Tibial artery (tissue), 4 donors: Measurements from ENCODE around the gene DOCK10.

Source experiments
- DNase-seq, 2 donors: peaks; one replicate each; pipeline ENCODE4 v3.0.0-alpha.2; 2019
- H3K27ac ChIP-seq, 2 donors: fragments of 200-600 bp; sonication (generic) in 1 of 2; 1 replicate in 1 of 2; 2 replicates in 1 of 2; pipeline ENCODE4 v1.5.1; 2018 to 2019; ENCODE audit warnings: mild to moderate bottlenecking in 1 of 2
- H3K27me3 ChIP-seq, 2 donors: fragments of 200-600 bp; sonication (generic) in 1 of 2; one replicate each; pipeline versions ENCODE4 v1.5.1 to v1.6.0; 2016 to 2019
- H3K36me3 ChIP-seq, 3 donors: fragments of 200-600 bp; sonication (generic) in 2 of 3; one replicate each; pipeline ENCODE4 v1.5.1; 2016 to 2019; ENCODE audit warnings: mild to moderate bottlenecking in 2 of 3
- H3K4me1 ChIP-seq, 4 donors: fragments of 200-600 bp; sonication (generic) in 2 of 4; 1 replicate in 3 of 4; 2 replicates in 1 of 4; pipeline ENCODE4 v1.5.1; 2016 to 2019
- H3K4me3 ChIP-seq, 2 donors: fragments of 200-600 bp; sonication (generic) in 1 of 2; 1 replicate in 1 of 2; 2 replicates in 1 of 2; pipeline ENCODE4 v1.5.1; 2018 to 2019; ENCODE audit warnings: mild to moderate bottlenecking in 2 of 2
- H3K9me3 ChIP-seq, 3 donors: fragments of 200-600 bp; sonication (generic) in 1 of 3; one replicate each; pipeline ENCODE4 v1.5.1; 2016 to 2019
- intact Hi-C: fragments of 100-400 bp; cut with DNase I; formaldehyde crosslinking; loops from one replicate; pipeline ENCODE4 v1.15.0; 2023; ENCODE audit warnings: low total_unique reads
- TF ChIP-seq, protein P1 (sequence below), 2 experiments: fragments of 200-600 bp in 1 of 2; fragments of 450-650 bp in 1 of 2; IDR thresholded peaks; one replicate each; pipeline ENCODE4 v1.5.1; 2017 to 2019; ENCODE audit warnings: antibody characterized with exemption in 2 of 2, mild to moderate bottlenecking in 1 of 2, moderate library complexity in 1 of 2

Gene DOCK10

DNA sequence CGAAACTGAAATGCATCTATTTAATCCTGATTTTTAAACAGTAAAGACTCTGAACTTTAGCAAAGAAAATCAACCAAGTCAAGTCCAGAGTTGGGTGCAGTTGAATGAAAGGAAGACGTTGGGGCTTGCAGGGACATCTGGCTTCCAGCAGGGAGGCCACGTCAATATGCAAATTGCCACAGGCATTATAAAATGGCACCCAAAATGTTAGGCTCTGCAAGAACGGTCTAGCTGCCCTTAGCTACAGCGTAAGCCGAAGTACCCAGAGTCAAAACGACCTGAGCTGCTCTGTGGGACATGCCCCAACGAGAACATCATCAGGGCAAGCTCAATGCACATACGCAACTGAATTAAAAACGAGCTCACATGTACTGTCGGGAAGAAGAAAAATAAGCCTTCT is 30.7 kb downstream of the DOCK10 start:
- Histone ChIP-seq H3K4me1 (no peaks in the 10 kb centered on the region), H3K27me3 (no peaks in the 10 kb centered on the region), H3K9me3 (no peaks in the 10 kb centered on the region), H3K36me3 (no peaks in the 10 kb centered on the region), H3K4me3 (no peak overlapping the region), H3K27ac (no peak overlapping the region)
- TF ChIP-seq, protein P1, sequence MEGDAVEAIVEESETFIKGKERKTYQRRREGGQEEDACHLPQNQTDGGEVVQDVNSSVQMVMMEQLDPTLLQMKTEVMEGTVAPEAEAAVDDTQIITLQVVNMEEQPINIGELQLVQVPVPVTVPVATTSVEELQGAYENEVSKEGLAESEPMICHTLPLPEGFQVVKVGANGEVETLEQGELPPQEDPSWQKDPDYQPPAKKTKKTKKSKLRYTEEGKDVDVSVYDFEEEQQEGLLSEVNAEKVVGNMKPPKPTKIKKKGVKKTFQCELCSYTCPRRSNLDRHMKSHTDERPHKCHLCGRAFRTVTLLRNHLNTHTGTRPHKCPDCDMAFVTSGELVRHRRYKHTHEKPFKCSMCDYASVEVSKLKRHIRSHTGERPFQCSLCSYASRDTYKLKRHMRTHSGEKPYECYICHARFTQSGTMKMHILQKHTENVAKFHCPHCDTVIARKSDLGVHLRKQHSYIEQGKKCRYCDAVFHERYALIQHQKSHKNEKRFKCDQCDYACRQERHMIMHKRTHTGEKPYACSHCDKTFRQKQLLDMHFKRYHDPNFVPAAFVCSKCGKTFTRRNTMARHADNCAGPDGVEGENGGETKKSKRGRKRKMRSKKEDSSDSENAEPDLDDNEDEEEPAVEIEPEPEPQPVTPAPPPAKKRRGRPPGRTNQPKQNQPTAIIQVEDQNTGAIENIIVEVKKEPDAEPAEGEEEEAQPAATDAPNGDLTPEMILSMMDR (IDR thresholded peaks at IDR 0.05): no peak
- intact Hi-C loops: no loop called here
- DNase-seq: no peak

DNA sequence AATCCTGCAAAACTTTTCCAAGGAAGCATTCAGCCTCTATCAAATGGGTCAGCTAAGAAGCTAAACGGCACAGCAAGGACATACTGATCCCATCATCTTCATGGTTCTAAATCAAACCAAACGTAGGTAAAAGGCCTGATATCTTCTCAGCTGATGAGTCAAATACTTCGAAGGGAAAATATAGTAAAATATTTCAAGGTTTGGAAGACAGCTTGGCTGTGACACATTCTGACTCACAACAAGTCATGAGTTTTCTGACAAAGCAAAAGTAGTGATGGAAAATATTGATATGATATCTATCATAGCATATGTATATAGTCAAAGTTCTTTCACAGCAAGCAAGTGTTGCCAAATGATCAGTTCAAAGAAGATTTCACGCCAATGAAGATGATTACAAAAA is 31.5 kb downstream of the DOCK10 start:
- Histone ChIP-seq H3K27me3 (no peaks in the 10 kb centered on the region), H3K4me3 (no peak overlapping the region), H3K36me3 (no peaks in the 10 kb centered on the region), H3K9me3 (no peaks in the 10 kb centered on the region), H3K4me1 (no peaks in the 10 kb centered on the region), H3K27ac (no peak overlapping the region)
- TF ChIP-seq, protein P1 (IDR thresholded peaks at IDR 0.05): no peak
- intact Hi-C loops: no loop called here
- DNase-seq: no peak

DNA sequence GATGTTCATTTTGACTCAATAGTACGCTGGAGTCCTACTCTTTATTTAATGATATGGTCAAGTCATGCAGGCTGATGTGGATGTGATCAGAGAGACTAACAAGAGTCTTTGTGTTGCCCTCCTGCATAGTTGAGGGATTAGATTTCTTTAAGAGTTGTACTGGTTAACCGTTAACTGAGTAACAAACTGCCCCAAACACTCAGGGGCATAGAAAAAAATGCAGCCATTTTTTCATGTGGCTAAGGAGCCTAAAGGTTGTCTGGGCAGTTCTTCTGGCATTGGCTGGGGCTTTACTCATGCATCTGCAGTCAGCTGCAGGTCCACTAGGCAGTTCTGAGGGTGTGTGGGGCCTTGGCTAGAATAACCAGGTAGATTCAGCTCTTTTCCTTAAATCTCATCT is 32.5 kb downstream of the DOCK10 start:
- Histone ChIP-seq H3K36me3 (no peaks in the 10 kb centered on the region), H3K4me1 (no peaks in the 10 kb centered on the region), H3K4me3 (no peak overlapping the region), H3K27ac (no peak overlapping the region), H3K27me3 (no peaks in the 10 kb centered on the region), H3K9me3 (no peaks in the 10 kb centered on the region)
- no peak for DNase-seq
- TF ChIP-seq, protein P1 (IDR thresholded peaks at IDR 0.05): no peak
- intact Hi-C loops: loop anchor here (10.0 kb wide), 1 partner anchor 205 kb away; no protein-coding TSS in a partner anchor

DNA sequence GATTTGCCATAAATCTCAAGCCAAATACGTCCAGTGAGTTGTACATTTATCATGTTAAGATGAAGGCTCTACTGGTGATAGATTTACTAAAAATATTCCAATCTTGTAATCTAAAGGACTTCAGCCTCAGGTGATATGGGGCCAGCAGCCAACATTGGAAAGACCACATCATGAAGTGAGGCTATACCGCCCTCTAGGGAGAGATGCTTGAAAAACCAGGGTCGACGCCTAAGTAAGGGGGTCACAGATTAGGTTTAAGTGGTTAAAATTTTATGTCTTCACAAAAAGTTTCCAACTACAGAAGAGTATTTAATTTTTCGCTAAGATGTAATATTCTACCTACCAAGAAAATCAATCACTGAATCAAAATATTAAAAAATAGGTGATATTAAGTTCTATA is 33.3 kb downstream of the DOCK10 start:
- no peaks in the 10 kb centered on the region for H3K27me3 ChIP-seq
- H3K4me3 ChIP-seq: no peak overlapping the region
- TF ChIP-seq, protein P1 (IDR thresholded peaks at IDR 0.05): peak in 1 of 2 experiments; percentile 10
- H3K4me1 ChIP-seq: no peaks in the 10 kb centered on the region
- no peaks in the 10 kb centered on the region for H3K36me3 ChIP-seq
- no peaks in the 10 kb centered on the region for H3K9me3 ChIP-seq
- H3K27ac ChIP-seq: no peak overlapping the region
- no peak for DNase-seq
- intact Hi-C loops: loop anchor here (10.0 kb wide), 1 partner anchor 204 kb away; no protein-coding TSS in a partner anchor

DNA sequence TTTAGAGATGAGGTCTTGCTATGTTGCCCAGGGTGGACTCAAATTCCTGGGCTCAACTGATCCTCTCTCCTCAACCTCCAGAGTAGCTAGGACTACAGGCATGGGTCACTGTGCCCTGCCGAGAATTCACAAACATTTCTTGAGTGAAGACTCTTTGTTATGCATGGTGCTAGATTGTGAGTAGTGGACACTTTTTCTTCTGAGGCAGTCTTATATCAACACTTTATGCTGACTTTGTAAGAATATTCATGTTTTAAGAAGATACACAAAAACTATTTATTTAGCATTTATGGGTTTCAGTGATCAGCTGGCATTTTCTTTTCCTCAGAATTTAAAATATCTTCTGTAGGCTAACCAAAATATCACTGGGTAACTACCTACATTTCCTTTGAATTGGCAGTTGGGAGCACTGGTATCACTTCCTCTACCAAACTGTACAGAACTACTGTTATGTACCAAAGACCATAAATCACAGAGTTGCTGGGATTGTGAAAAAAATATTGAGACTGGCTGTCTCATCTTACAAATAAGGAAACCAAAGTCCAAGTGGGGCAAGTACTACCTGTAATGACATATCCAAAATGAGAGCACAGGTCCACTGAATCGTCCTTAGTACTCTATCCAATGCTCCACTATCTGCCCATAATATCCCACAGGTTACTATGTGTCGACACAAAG is 34.0 kb downstream of the DOCK10 start:
- Histone ChIP-seq H3K4me3 (no peak overlapping the region), H3K4me1 (no peaks in the 10 kb centered on the region), H3K9me3 (no peaks in the 10 kb centered on the region), H3K27me3 (no peaks in the 10 kb centered on the region), H3K27ac (no peak overlapping the region), H3K36me3 (no peaks in the 10 kb centered on the region)
- no peak for DNase-seq
- TF ChIP-seq, protein P1 (IDR thresholded peaks at IDR 0.05): no peak
- intact Hi-C loops: loop anchor here (10.0 kb wide), 1 partner anchor 204 kb away; no protein-coding TSS in a partner anchor
